Activated CD4-positive, alpha-beta T cell treated with anti-CD3 and anti-CD28 coated beads, Interleukin-2, amount 10 ng/mL, durations not matched to agents 7 days and 5 days (primary cell): ENCODE data around the gene DNHD1. TPM values are rescaled to one million over a fixed set of nuclear protein-coding genes. Genes with fewer than 3 reads are reported as not detected.

ENCODE experiments used
- CTCF ChIA-PET: fragments of 350-600 bp; sonication (Branson Sonifier 250); formaldehyde crosslinking; loops from one replicate; lab custom pipeline; 2021; ENCODE audit warnings: antibody characterized with exemption; lab: Charles Lee
- POLR2A ChIA-PET: fragments of 350-600 bp; sonication (Branson Sonifier 250); formaldehyde crosslinking; loops from one replicate; lab custom pipeline; 2021; ENCODE audit warnings: antibody characterized with exemption; lab: Charles Lee
- DNase-seq: peaks from one replicate; pipeline ENCODE4 v3.0.0-alpha.2; 2020
- H3K27ac Mint-ChIP-seq: one replicate; pipeline ENCODE4 v1.8.0; 2021; ENCODE audit warnings: mild to moderate bottlenecking, moderate library complexity, mixed read lengths
- H3K27me3 Mint-ChIP-seq: one replicate; pipeline ENCODE4 v1.8.0; 2021; ENCODE audit warnings: mixed read lengths
- H3K36me3 Mint-ChIP-seq: one replicate; pipeline ENCODE4 v1.8.0; 2021; ENCODE audit warnings: low read depth, mixed read lengths
- H3K4me1 Mint-ChIP-seq: one replicate; pipeline ENCODE4 v1.8.0; 2021; ENCODE audit warnings: mixed read lengths
- H3K4me3 Mint-ChIP-seq: one replicate; pipeline ENCODE4 v1.8.0; 2021; ENCODE audit warnings: mild to moderate bottlenecking, moderate library complexity, mixed read lengths
- H3K9me3 Mint-ChIP-seq: one replicate; pipeline ENCODE4 v1.8.0; 2021; ENCODE audit warnings: mixed read lengths
- total RNA-seq, 2 experiments: library from RNA; stranded (reverse); gene quantifications; one replicate each; pipeline ENCODE4 v1.2.3, GENCODE V29; 2021

DNHD1 gene
- total RNA-seq, 2 experiments from 2014 or later: 15.8 to 18.0 TPM

- Mint-ChIP-seq H3K27ac (no peak overlapping the region), H3K27me3 (peaks cover 10% of the 10 kb centered on the region), H3K4me3 (no peak overlapping the region), H3K4me1 (peaks cover 20% of the 10 kb centered on the region), H3K36me3 (no peaks in the 10 kb centered on the region), H3K9me3 (no peaks in the 10 kb centered on the region)
- DNase-seq: no peak
- ChIA-PET POLR2A (no interaction called here), CTCF (interaction anchor here (0.5 to 3.0 kb wide), 5 partner anchors 12 to 91 kb away, joined by 4 to 12 read pairs (median 5); partner anchors contain the start of genes ARFIP2 and TIMM10B)
Measured at GRCh38 chr11:6469599-6469998, 27.5 kb upstream of the DNHD1 start.

GRCh38 chr11:6472934-6473333 is 24.1 kb upstream of the DNHD1 start:
- peaks cover 20% of the 10 kb centered on the region for H3K4me1 Mint-ChIP-seq
- no peaks in the 10 kb centered on the region for H3K9me3 Mint-ChIP-seq
- H3K36me3 Mint-ChIP-seq: peaks cover 10% of the 10 kb centered on the region
- H3K27me3 Mint-ChIP-seq: peaks cover 8% of the 10 kb centered on the region
- CTCF ChIA-PET: interaction anchor here (0.5 to 1.3 kb wide), 3 partner anchors 9 to 94 kb away, joined by 3 to 5 read pairs (median 4); no protein-coding TSS in a partner anchor
- POLR2A ChIA-PET: no interaction called here
- peak overlapping the region; percentile 50 for H3K4me3 Mint-ChIP-seq
- no peak overlapping the region for H3K27ac Mint-ChIP-seq
- no peak for DNase-seq

GRCh38 chr11:6473451-6474412 is 23.3 kb upstream of the DNHD1 start, which contains the start of gene TRIM3:
Gene TRIM3, minus strand, starts transcription at chr11:6473941. Its CDS starts 8,246 bp downstream, at chr11:6465695.
- Mint-ChIP-seq H3K9me3 (no peaks in the 10 kb centered on the region), H3K36me3 (peaks cover 13% of the 10 kb centered on the region), H3K27ac (peak within 1 kb of the TSS; percentile 62), H3K4me3 (peak within 1 kb of the TSS; percentile 76), H3K27me3 (peaks cover 8% of the 10 kb centered on the region), H3K4me1 (peaks cover 21% of the 10 kb centered on the region)
- peak; percentile 62 for DNase-seq
- ChIA-PET POLR2A (no interaction called here), CTCF (interaction anchor here (0.5 to 1.3 kb wide), 4 partner anchors 9 to 94 kb away, joined by 3 to 4 read pairs (median 4); no protein-coding TSS in a partner anchor)

- DNase-seq: no peak
- POLR2A ChIA-PET: interaction anchor here (0.6 kb wide), 1 partner anchor 26 kb away, joined by 3 read pairs; no protein-coding TSS in a partner anchor
- H3K4me1 Mint-ChIP-seq: peaks cover 25% of the 10 kb centered on the region
- H3K27ac Mint-ChIP-seq: peak overlapping the region; percentile 21
- no peaks in the 10 kb centered on the region for H3K9me3 Mint-ChIP-seq
- H3K27me3 Mint-ChIP-seq: peaks cover 8% of the 10 kb centered on the region
- H3K36me3 Mint-ChIP-seq: peaks cover 15% of the 10 kb centered on the region
- H3K4me3 Mint-ChIP-seq: peak overlapping the region; percentile 74
- CTCF ChIA-PET: interaction anchor here (1.3 kb wide), 2 partner anchors 10 to 95 kb away, joined by 4 read pairs; no protein-coding TSS in a partner anchor
Measured at GRCh38 chr11:6474413-6474792, 22.7 kb upstream of the DNHD1 start.

GRCh38 chr11:6474806-6475500 is 22.1 kb upstream of the DNHD1 start:
- Mint-ChIP-seq H3K27me3 (peaks cover 8% of the 10 kb centered on the region), H3K4me3 (peak overlapping the region; percentile 74), H3K4me1 (peaks cover 30% of the 10 kb centered on the region), H3K36me3 (peaks cover 15% of the 10 kb centered on the region), H3K9me3 (no peaks in the 10 kb centered on the region), H3K27ac (no peak overlapping the region)
- ChIA-PET CTCF (interaction anchor here (0.8 to 1.6 kb wide), 5 partner anchors 9 to 208 kb away, joined by 3 to 5 read pairs (median 4); partner anchors contain the start of gene MRPL17), POLR2A (interaction anchor here (0.6 to 0.7 kb wide), 3 partner anchors 11 to 144 kb away, joined by 3 to 4 read pairs (median 3); no protein-coding TSS in a partner anchor)
- no peak for DNase-seq

- H3K9me3 Mint-ChIP-seq: no peaks in the 10 kb centered on the region
- DNase-seq: no peak
- POLR2A ChIA-PET: no interaction called here
- peaks cover 39% of the 10 kb centered on the region for H3K4me1 Mint-ChIP-seq
- H3K27me3 Mint-ChIP-seq: peaks cover 8% of the 10 kb centered on the region
- no peak overlapping the region for H3K4me3 Mint-ChIP-seq
- H3K27ac Mint-ChIP-seq: no peak overlapping the region
- CTCF ChIA-PET: interaction anchor here (1.3 to 1.6 kb wide), 2 partner anchors 69 to 97 kb away, joined by 3 to 5 read pairs; no protein-coding TSS in a partner anchor
- peaks cover 15% of the 10 kb centered on the region for H3K36me3 Mint-ChIP-seq
Measured at GRCh38 chr11:6475936-6476335, 21.1 kb upstream of the DNHD1 start.

GRCh38 chr11:6476571-6476970 is 20.5 kb upstream of the DNHD1 start:
- no peak for DNase-seq
- CTCF ChIA-PET: no interaction called here
- Mint-ChIP-seq H3K27ac (no peak overlapping the region), H3K27me3 (peaks cover 6% of the 10 kb centered on the region), H3K4me3 (no peak overlapping the region), H3K4me1 (peaks cover 41% of the 10 kb centered on the region), H3K9me3 (no peaks in the 10 kb centered on the region), H3K36me3 (peaks cover 15% of the 10 kb centered on the region)
- POLR2A ChIA-PET: no interaction called here

- CTCF ChIA-PET: no interaction called here
- Mint-ChIP-seq H3K27me3 (no peaks in the 10 kb centered on the region), H3K9me3 (no peaks in the 10 kb centered on the region), H3K4me3 (peak overlapping the region; percentile 82), H3K4me1 (peaks cover 37% of the 10 kb centered on the region), H3K36me3 (peaks cover 30% of the 10 kb centered on the region), H3K27ac (peak overlapping the region; percentile 93)
- no peak for DNase-seq
- POLR2A ChIA-PET: no interaction called here
Measured at GRCh38 chr11:6480299-6480914, 16.7 kb upstream of the DNHD1 start.

- Mint-ChIP-seq H3K27ac (peak within 1 kb of the TSS; percentile 93), H3K9me3 (no peaks in the 10 kb centered on the region), H3K4me1 (peaks cover 37% of the 10 kb centered on the region), H3K36me3 (peaks cover 30% of the 10 kb centered on the region), H3K27me3 (no peaks in the 10 kb centered on the region), H3K4me3 (peak within 1 kb of the TSS; percentile 82)
- CTCF ChIA-PET: interaction anchor here (0.8 to 2.3 kb wide), 9 partner anchors 10 to 113 kb away, joined by 3 to 12 read pairs (median 3); partner anchors contain the start of gene DNHD1
- peak; percentile 98 for DNase-seq
- POLR2A ChIA-PET: interaction anchor here (0.6 kb wide), 3 partner anchors 15 to 138 kb away, joined by 3 to 4 read pairs (median 3); partner anchors contain the start of gene TPP1
Measured at GRCh38 chr11:6481012-6481923, 15.8 kb upstream of the DNHD1 start, which contains the start of the genes ARFIP2 and TIMM10B. Gene ARFIP2, minus strand, starts transcription at chr11:6481331. Its CDS starts 910 bp downstream, at chr11:6480421. Gene TIMM10B, plus strand, starts transcription at chr11:6481501. Its CDS starts 16 bp downstream, at chr11:6481517.

- ChIA-PET POLR2A (interaction anchor here (0.6 kb wide), 2 partner anchors 14 to 118 kb away, joined by 3 to 4 read pairs; no protein-coding TSS in a partner anchor), CTCF (interaction anchor here (0.8 to 2.3 kb wide), 10 partner anchors 10 to 112 kb away, joined by 3 to 14 read pairs (median 4); partner anchors contain the start of gene DNHD1)
- DNase-seq: no peak
- Mint-ChIP-seq H3K27ac (peak overlapping the region; percentile 93), H3K27me3 (no peaks in the 10 kb centered on the region), H3K4me3 (peak overlapping the region; percentile 82), H3K36me3 (peaks cover 27% of the 10 kb centered on the region), H3K4me1 (peaks cover 37% of the 10 kb centered on the region), H3K9me3 (no peaks in the 10 kb centered on the region)
Measured at GRCh38 chr11:6481924-6482275, 15.2 kb upstream of the DNHD1 start.

- H3K4me3 Mint-ChIP-seq: peak overlapping the region; percentile 82
Measured at GRCh38 chr11:6482441-6482840, 14.6 kb upstream of the DNHD1 start.

More at GRCh38 chr11:6482441-6482840, 14.6 kb upstream of the DNHD1 start:
- peaks cover 23% of the 10 kb centered on the region for H3K36me3 Mint-ChIP-seq
- POLR2A ChIA-PET: no interaction called here
- DNase-seq: no peak
- H3K27me3 Mint-ChIP-seq: no peaks in the 10 kb centered on the region
- peak overlapping the region; percentile 93 for H3K27ac Mint-ChIP-seq
- peaks cover 37% of the 10 kb centered on the region for H3K4me1 Mint-ChIP-seq
- H3K9me3 Mint-ChIP-seq: no peaks in the 10 kb centered on the region
- CTCF ChIA-PET: interaction anchor here (1.0 to 2.3 kb wide), 6 partner anchors 12 to 201 kb away, joined by 3 to 14 read pairs (median 5); partner anchors contain the start of genes DNHD1 and MRPL17
